VCaP (cell line): ENCODE data around the gene TTLL3.

Experiments
- H3K27ac ChIP-seq: fragments of 450-650 bp; 2 replicates; pipeline ENCODE4 v1.5.1; 2017
- CTCF ChIP-seq: fragments of 450-650 bp; conservative IDR thresholded peaks from 2 replicates; pipeline ENCODE4 v1.5.1; 2017; ENCODE audit warnings: mild to moderate bottlenecking, moderate library complexity

The TTLL3 gene

GRCh38 chr3:9779075-9779593, 30.9 kb upstream of the TTLL3 start:
- no peak overlapping the region for H3K27ac ChIP-seq
- TF ChIP-seq CTCF, result no peak

- no peak overlapping the region for H3K27ac ChIP-seq
- TF ChIP-seq CTCF, result no peak
Observed at GRCh38 chr3:9779721-9780457, 30.2 kb upstream of the TTLL3 start.

GRCh38 chr3:9780458-9780812, 29.6 kb upstream of the TTLL3 start:
- no peak overlapping the region for H3K27ac ChIP-seq
- no peak for TF ChIP-seq CTCF

- peak overlapping the region; percentile 34; the same call in 1 of the 2 replicates for H3K27ac ChIP-seq
- no peak for TF ChIP-seq CTCF
Observed at GRCh38 chr3:9780910-9781309, 29.2 kb upstream of the TTLL3 start.

- TF ChIP-seq CTCF, result no peak
- H3K27ac ChIP-seq, result peak overlapping the region; percentile 34; the same call in 1 of the 2 replicates
Observed at GRCh38 chr3:9781551-9781950, 28.5 kb upstream of the TTLL3 start.

GRCh38 chr3:9781978-9782603, 28.0 kb upstream of the TTLL3 start:
- no peak for TF ChIP-seq CTCF
- peak overlapping the region; percentile 34 for H3K27ac ChIP-seq

GRCh38 chr3:9782770-9783169, 27.3 kb upstream of the TTLL3 start:
- peak; percentile 46 for TF ChIP-seq CTCF
- H3K27ac ChIP-seq, result peak overlapping the region; percentile 34
